Immature natural killer cell (primary cell): Measurements from ENCODE around the gene NCOA3. TPM values are rescaled to one million over a fixed set of nuclear protein-coding genes. Genes with fewer than 3 reads are reported as not detected.

Experiments used
- DNase-seq, 3 donors: peaks; one replicate each; pipeline ENCODE4 v3.0.0; 2022; ENCODE audit warnings: mixed read lengths in 1 of 3
- H3K27ac Mint-ChIP-seq, 6 donors: one replicate each; pipeline ENCODE4 v1.8.0; 2020; ENCODE audit warnings: mixed read lengths in 6 of 6, mild to moderate bottlenecking in 5 of 6, inconsistent platforms in 4 of 6, moderate library complexity in 3 of 6
- H3K27me3 Mint-ChIP-seq, 3 donors: one replicate each; pipeline ENCODE4 v1.8.0; 2020 to 2021; ENCODE audit warnings: low read depth in 3 of 3, mild to moderate bottlenecking in 3 of 3, mixed read lengths in 3 of 3, moderate library complexity in 3 of 3, inconsistent platforms in 1 of 3
- H3K36me3 Mint-ChIP-seq, 3 donors: one replicate each; pipeline ENCODE4 v1.8.0; 2020; ENCODE audit warnings: mixed read lengths in 3 of 3, inconsistent platforms in 2 of 3, mild to moderate bottlenecking in 2 of 3
- H3K4me1 Mint-ChIP-seq, 2 donors: one replicate each; pipeline ENCODE4 v1.8.0; 2020; ENCODE audit warnings: inconsistent platforms in 2 of 2, mild to moderate bottlenecking in 2 of 2, mixed read lengths in 2 of 2, moderate library complexity in 1 of 2
- H3K4me3 Mint-ChIP-seq, 5 donors: one replicate each; pipeline ENCODE4 v1.8.0; 2020; ENCODE audit warnings: mild to moderate bottlenecking in 5 of 5, mixed read lengths in 5 of 5, inconsistent platforms in 3 of 5, moderate library complexity in 3 of 5
- H3K9me3 Mint-ChIP-seq, 6 donors: one replicate each; pipeline ENCODE4 v1.8.0; 2020; ENCODE audit warnings: mild to moderate bottlenecking in 6 of 6, mixed read lengths in 6 of 6, inconsistent platforms in 4 of 6, moderate library complexity in 3 of 6
- polyA plus RNA-seq, 3 donors: library from polyadenylated mRNA; unstranded; fragments of 300-500 nt; fragmentation: Illumina TruSeq; gene quantifications; one replicate each; pipeline ENCODE4 v1.2.3, GENCODE V29; 2021

NCOA3 gene
- polyA plus RNA-seq, 3 donors from 2014 or later: 2.9 to 19.1 (median 5.7) TPM

DNA sequence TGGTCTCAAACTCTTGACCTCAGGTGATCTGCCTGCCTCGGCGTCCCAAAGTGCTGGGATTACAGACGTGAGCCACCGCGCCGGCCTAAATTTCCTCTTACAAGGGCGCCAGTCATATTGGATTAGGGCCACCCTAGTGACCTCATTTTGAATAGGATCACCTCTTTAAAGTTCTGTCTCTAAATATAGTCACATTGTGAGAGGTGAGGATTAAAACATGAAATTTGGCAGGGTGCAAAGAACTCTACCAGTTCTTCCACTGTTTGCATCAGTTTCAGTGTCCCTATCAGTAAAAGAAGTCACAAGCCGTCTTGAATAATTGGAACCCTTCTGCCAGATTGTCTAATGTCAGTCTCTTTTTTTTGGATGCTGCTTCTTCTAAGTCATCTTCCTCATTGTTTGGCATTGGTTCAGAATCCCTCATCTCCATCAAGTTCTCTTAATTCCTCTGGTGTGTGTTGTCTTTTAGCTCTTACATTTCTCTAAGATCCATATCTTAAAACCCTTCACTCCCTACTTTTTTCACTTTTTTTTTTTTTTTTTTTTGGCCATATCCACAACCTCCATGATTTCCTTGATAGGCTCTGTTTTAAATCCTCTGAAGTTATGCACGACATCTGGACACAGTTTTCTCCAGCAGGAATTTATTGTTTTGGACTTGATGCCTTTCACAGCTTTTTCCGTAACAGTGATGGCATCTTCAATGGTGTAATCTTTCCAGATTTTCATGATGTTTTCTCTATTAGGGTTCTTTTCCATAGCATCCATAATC lies 56.8 kb downstream of the NCOA3 start:
- peaks cover 41 to 54% of the 10 kb centered on the region in 2 donors for H3K4me1 Mint-ChIP-seq
- no peaks in the 10 kb centered on the region for H3K9me3 Mint-ChIP-seq
- H3K27ac Mint-ChIP-seq: peak overlapping the region in 1 of 6 donors; percentile 3

DNA sequence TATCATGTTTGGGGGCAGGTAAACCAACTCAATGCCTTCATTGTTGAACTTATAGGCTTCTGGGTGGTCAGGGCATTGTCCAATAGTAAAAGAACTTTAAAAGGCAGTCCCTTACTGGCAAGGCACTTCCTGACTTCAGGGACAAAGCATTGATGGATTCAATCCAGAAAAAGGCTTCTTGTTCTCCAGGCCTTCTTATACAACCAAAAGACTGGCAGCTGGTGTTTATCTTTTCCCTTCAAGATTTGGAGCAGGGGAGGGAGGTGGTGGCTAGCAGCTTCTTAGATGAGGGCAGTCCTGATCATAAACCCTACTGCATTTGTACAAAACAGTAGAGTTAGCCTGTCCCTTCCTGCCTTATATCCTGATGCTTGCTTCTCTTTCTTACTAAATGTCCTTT lies 57.5 kb downstream of the NCOA3 start:
- Mint-ChIP-seq H3K36me3 (peaks cover 0 to 4% (median 0%) of the 10 kb centered on the region in 3 donors), H3K9me3 (no peaks in the 10 kb centered on the region), H3K4me3 (no peak overlapping the region), H3K4me1 (peaks cover 47 to 61% of the 10 kb centered on the region in 2 donors), H3K27me3 (no peaks in the 10 kb centered on the region), H3K27ac (no peak overlapping the region)
- no peak for DNase-seq

More for the DNA sequence above, 56.8 kb downstream of the NCOA3 start:
- Mint-ChIP-seq H3K4me3 (no peak overlapping the region), H3K27me3 (no peaks in the 10 kb centered on the region), H3K36me3 (peaks cover 0 to 4% (median 0%) of the 10 kb centered on the region in 3 donors)
- DNase-seq: no peak

DNA sequence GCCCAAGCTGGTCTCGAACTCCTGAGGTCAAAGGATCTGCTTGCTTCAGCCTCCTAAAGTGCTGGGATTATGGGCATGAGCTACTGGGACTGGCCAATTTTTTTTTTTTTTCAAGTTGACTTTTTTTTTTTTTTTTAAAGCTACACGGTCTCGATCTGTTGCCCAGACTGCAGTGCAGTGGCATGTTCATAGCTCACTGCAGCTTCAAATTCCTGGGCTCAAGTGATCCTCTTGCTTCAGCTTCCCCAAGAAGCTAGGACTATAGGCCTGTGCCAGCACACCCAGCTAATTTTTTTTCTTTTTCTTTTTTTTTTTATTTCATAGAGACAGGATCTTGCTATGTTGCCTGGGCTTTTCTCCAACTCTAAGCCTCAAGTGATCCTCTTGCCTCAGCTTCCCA lies 59.5 kb downstream of the NCOA3 start:
- DNase-seq: no peak
- no peaks in the 10 kb centered on the region for H3K9me3 Mint-ChIP-seq
- H3K36me3 Mint-ChIP-seq: no peaks in the 10 kb centered on the region
- H3K27me3 Mint-ChIP-seq: no peaks in the 10 kb centered on the region
- no peak overlapping the region for H3K4me3 Mint-ChIP-seq
- peaks cover 57 to 74% of the 10 kb centered on the region in 2 donors for H3K4me1 Mint-ChIP-seq
- H3K27ac Mint-ChIP-seq: no peak overlapping the region

DNA sequence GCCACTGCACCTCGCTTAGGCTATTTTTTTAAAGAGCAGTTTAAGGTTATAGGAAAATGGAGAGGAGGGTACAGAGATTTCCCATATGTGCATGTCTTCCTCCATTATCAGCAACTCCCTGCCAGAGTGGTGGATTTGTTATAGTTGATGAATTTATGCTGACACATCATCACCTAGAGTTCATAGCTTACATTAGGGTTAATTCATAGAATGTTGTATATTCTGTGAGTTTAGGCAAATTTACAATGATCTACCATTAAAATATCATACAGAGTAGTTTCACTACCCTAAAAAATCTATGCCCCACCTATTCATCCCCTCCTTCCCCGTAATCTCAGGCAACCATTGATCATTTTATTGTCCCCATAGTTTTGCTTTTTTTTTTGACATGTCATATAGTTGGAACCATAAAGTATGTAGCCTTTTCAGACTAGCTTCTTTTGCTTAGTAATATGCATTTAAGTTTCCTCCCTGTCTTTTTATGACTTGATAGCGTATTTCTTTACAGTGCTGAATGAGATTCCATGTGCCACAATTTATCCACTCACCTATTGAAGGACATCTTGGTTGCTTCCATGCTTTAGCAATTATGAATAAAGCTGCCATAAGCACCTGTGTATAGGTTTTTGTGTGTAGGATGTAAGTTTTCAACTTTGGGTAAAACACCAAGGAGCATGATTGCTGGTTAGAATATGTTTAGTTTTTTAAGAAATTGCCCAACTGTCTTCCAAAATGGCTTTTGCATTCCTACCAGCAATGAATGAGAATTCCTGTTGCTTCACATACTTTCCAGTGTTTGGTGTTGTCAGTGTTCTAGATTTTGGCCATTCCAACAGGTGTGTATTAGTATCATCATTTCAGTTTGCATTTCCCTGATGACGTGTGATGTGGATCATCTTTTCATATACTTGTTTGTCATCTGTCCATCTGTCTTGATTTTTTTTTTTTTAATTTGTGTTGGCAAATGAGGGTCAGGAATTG lies 60.2 kb downstream of the NCOA3 start:
- Mint-ChIP-seq H3K36me3 (no peaks in the 10 kb centered on the region), H3K27ac (no peak overlapping the region), H3K4me3 (no peak overlapping the region), H3K9me3 (no peaks in the 10 kb centered on the region), H3K4me1 (peaks cover 57 to 78% of the 10 kb centered on the region in 2 donors), H3K27me3 (no peaks in the 10 kb centered on the region)
- no peak for DNase-seq

DNA sequence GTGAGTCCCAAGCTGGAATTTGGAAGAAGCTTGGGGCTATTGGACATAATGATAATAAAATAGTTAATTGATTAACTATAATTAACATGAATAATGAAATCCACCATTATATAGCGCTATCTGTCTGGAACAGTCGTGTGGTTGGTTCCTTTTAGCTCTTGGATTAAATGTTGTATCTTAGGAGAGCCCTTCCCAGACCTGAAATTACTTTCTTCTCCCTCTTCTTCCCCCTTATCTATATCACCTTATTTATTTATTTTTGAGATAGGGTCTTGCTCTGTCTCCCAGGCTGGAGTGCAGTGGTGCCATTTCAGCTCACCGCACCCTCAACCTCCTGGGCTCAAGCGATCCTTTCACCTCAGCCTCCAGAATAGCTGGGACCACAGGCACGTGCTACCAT lies 64.6 kb downstream of the NCOA3 start:
- no peak overlapping the region for H3K4me3 Mint-ChIP-seq

DNA sequence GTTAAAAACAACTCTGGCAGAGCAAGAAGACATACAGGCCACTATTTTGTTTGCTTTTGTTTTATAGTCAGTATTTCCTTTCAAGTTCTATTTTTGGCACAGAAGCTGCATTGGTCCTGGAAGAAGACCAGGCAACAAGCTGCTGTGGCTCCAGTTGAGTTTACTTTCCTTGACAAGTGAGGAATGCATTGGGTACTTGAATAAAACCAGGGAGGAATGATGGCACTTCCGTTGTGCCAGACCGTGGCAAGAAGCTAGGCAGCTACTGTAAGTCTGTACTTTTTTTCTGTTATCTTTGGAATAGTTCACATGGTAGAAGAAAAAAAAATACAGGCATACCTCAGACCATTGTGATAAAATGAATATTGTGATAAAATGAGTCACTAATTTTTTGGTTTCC lies 66.3 kb downstream of the NCOA3 start:
- Mint-ChIP-seq H3K4me3 (peak overlapping the region in 1 of 5 donors; percentile 13), H3K4me1 (peaks cover 60 to 79% of the 10 kb centered on the region in 2 donors), H3K9me3 (no peaks in the 10 kb centered on the region), H3K36me3 (peaks cover 4 to 9% (median 4%) of the 10 kb centered on the region in 3 donors), H3K27me3 (no peaks in the 10 kb centered on the region), H3K27ac (peak overlapping the region; percentile 63 to 80 (median 75))
- no peak for DNase-seq

More for the DNA sequence above, 64.6 kb downstream of the NCOA3 start:
- Mint-ChIP-seq H3K27ac (no peak overlapping the region), H3K27me3 (no peaks in the 10 kb centered on the region), H3K36me3 (peaks cover 0 to 5% (median 4%) of the 10 kb centered on the region in 3 donors), H3K4me1 (peaks cover 63 to 78% of the 10 kb centered on the region in 2 donors), H3K9me3 (no peaks in the 10 kb centered on the region)
- DNase-seq: no peak

DNA sequence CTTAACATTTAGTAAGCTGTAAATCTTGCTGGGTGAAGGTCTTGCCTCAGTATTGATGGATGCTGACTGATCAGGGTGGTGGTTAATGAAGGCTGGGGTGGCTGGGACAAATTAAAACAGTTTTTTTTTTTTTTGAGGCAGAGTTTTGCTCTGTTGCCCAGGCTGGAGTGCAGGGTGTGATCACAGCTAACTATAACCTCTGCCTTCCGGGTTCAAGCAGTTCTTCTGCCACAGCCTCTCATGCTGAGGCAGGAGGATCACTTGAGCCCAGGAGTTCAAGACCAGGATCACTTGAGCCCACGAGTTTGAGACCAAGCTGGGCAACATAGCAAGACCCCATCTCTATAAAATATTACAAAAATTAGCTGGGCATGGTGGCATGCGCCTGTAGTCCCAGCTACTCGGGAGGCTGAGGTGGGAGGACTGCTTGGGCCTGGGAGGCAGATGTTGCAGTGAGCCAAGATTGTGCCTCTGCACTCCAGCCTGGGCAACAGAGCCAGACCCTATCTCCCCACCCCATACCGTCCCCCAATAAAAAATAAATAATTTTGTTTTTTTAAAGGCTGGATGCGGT lies 67.2 kb downstream of the NCOA3 start:
- no peaks in the 10 kb centered on the region for H3K27me3 Mint-ChIP-seq
- H3K27ac Mint-ChIP-seq: peak overlapping the region; percentile 61 to 84 (median 72)
- no peaks in the 10 kb centered on the region for H3K9me3 Mint-ChIP-seq
- DNase-seq: no peak
- H3K4me3 Mint-ChIP-seq: peak overlapping the region in 2 of 5 donors; percentile 5 to 53
- H3K4me1 Mint-ChIP-seq: peaks cover 55 to 79% of the 10 kb centered on the region in 2 donors
- peaks cover 4 to 9% (median 4%) of the 10 kb centered on the region in 3 donors for H3K36me3 Mint-ChIP-seq

DNA sequence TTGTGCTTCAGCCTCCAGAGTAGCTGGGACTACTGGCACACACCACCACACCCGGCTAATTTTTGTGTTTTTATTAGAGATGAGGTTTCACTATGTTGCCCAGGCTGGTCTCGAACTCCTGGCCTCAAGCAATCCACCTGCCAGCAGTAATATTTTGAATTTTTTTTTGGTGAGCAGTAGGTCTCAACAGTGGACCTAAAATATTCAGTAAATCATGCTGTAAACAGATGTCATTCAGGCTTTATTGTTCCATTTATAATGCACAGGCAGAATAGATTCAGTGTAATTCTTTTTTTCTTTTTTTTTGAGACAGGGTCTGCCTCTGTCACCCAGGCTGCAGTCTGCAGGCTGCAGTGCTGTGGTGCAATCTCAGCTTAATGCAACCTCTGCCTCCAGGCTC lies 69.7 kb downstream of the NCOA3 start:
- no peak overlapping the region for H3K27ac Mint-ChIP-seq
- H3K4me3 Mint-ChIP-seq: no peak overlapping the region
- peaks cover 4 to 9% (median 4%) of the 10 kb centered on the region in 3 donors for H3K36me3 Mint-ChIP-seq
- DNase-seq: no peak
- peaks cover 49 to 76% of the 10 kb centered on the region in 2 donors for H3K4me1 Mint-ChIP-seq
- no peaks in the 10 kb centered on the region for H3K9me3 Mint-ChIP-seq
- no peaks in the 10 kb centered on the region for H3K27me3 Mint-ChIP-seq

DNA sequence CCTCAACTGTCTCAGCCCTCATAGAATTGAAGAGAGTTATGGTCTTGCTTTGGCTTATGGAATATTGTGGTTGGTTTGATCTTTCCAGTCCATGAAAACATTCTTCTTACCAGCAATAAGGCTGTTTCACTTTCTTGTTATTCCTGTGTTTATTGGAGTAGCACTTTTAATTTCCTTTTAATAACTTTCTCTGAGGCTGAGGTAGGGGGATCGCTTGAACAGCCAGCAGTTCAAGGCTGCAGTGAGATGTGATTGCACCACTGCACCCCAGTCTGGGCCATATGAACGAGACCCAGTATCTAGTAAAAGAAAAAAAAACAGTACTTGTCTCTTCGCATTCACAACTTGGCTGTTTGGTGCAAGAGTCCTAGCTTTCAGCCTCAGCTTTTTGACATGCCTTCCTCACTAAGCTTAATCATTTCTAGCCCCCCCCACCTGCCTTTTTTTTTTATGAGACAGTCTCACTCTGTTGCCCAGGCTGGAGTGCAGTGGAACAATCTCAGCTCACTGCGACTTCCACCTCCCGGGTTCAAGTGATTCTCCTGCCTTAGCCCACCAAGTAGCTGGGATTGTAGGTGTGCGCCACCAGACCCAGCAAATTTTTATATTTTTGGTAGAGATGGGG lies 70.5 kb downstream of the NCOA3 start:
- Mint-ChIP-seq H3K4me1 (peaks cover 53 to 79% of the 10 kb centered on the region in 2 donors), H3K36me3 (peaks cover 4 to 9% (median 4%) of the 10 kb centered on the region in 3 donors), H3K27ac (peak overlapping the region in 1 of 6 donors; percentile 18), H3K27me3 (no peaks in the 10 kb centered on the region), H3K9me3 (no peaks in the 10 kb centered on the region), H3K4me3 (no peak overlapping the region)
- DNase-seq: no peak

DNA sequence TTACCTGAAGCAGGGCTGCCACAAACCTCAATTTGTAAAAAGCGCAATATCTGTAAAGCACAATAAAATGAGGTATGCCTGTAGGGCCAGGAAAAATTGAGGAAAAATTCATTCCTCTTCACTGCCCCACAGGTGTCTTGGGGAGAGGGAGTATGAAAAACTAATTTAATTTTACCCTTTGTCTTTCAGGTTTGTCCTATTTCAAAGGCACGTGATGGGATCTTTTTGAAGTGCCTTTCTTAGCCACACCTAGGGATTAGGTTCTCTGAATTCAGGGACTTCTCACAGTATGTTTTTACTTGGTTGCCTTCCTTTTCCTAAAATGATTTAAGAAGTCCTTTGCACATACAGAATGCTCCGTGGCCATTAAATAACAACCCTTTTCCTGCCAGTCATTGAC lies 71.9 kb downstream of the NCOA3 start:
- H3K36me3 Mint-ChIP-seq: peaks cover 4 to 9% (median 4%) of the 10 kb centered on the region in 3 donors
- H3K27me3 Mint-ChIP-seq: no peaks in the 10 kb centered on the region
- no peak for DNase-seq
- peaks cover 45 to 78% of the 10 kb centered on the region in 2 donors for H3K4me1 Mint-ChIP-seq
- no peaks in the 10 kb centered on the region for H3K9me3 Mint-ChIP-seq
- H3K4me3 Mint-ChIP-seq: no peak overlapping the region
- peak overlapping the region in 2 of 6 donors; percentile 11 to 45 for H3K27ac Mint-ChIP-seq

DNA sequence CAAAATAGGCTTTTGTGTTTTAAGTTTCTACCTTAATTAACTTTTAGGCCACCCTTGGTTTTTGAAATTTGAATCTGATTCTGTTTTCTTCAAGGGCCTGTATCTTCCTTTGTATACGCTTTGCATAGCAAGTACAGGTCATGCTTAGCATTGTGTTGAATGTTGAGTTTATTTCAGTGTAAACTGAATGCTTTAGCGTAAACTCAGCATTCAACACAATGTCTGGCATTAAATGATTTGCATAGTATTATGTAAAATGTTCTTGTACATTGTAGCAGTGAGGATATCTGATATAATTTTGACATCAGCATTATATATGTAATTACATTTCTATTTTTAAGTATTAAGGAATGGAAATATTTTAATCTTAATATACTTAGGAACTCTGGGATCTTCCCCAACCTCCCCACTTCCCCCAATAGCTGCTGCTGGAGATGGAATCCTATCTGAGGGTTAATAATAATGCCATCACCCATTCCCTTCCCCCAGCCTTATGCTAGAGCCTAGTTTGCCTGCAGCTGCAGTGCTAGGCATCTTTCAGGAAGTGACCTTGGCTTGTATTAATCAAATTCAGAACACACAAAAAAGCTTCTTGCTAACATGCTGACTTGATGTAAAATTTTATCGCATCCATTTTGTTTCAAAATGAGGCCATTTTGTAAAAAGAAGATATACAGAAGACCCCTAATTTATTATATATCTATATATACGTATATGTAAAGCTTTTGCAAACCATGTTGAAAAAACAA lies 73.1 kb downstream of the NCOA3 start:
- peaks cover 4 to 9% (median 4%) of the 10 kb centered on the region in 3 donors for H3K36me3 Mint-ChIP-seq
- DNase-seq: no peak
- peaks cover 45 to 85% of the 10 kb centered on the region in 2 donors for H3K4me1 Mint-ChIP-seq
- H3K27ac Mint-ChIP-seq: peak overlapping the region in 1 of 6 donors; percentile 78
- H3K9me3 Mint-ChIP-seq: no peaks in the 10 kb centered on the region
- no peak overlapping the region for H3K4me3 Mint-ChIP-seq
- H3K27me3 Mint-ChIP-seq: no peaks in the 10 kb centered on the region

DNA sequence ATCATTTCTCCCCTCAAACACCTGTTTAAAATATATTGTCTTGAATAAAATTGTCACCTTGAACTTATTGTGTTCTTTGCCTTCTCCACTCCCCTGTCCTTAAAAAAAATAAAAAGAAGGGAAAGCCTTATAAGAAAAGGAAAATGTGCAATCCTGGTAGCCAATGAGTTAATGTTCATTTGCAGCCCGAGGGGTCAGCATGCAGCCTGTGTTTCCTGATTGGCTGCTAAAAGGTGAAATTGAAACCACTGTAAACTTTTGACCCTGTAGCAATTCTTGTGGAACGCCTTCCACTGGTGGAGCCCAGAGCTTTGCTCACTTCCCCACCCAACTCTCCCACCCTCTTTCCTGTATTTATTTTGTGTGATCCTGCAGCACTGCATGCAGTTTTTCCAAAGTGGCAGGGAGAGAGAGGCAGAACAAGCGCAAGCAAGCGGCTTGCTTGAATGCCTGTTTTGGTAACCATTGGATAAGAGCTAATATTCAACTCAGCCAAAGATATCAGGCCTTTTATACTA lies 74.9 kb downstream of the NCOA3 start:
- H3K36me3 Mint-ChIP-seq: peaks cover 0 to 4% (median 4%) of the 10 kb centered on the region in 3 donors
- peak; percentile 5 to 13 (median 10) for DNase-seq
- H3K4me3 Mint-ChIP-seq: peak overlapping the region; percentile 64 to 86 (median 76)
- no peaks in the 10 kb centered on the region for H3K9me3 Mint-ChIP-seq
- H3K27me3 Mint-ChIP-seq: no peaks in the 10 kb centered on the region
- H3K4me1 Mint-ChIP-seq: peaks cover 44 to 86% of the 10 kb centered on the region in 2 donors
- peak overlapping the region; percentile 15 to 87 (median 59) for H3K27ac Mint-ChIP-seq
